Keratinocyte (primary cell): ENCODE results near the gene UBE2N.

Experiments used
- CTCF ChIP-seq, 3 experiments: IDR thresholded peaks in 1 of 3; conservative IDR thresholded peaks in 1 of 3; optimal IDR thresholded peaks in 1 of 3; 2 replicates in 2 of 3; 3 replicates in 1 of 3; pipeline versions ENCODE3 to v1.5.1; 2011; ENCODE audit warnings: low read length in 3 of 3, mild to moderate bottlenecking in 3 of 3, moderate library complexity in 2 of 3, control low read depth in 1 of 3, inconsistent platforms in 1 of 3; ENCODE audit not compliant: insufficient read depth in 2 of 3; ENCODE audit errors: extremely low read depth in 1 of 3
- EZH2 ChIP-seq: IDR thresholded peaks from one replicate; pipeline ENCODE4 v1.6.1; 2012; ENCODE audit warnings: inconsistent platforms, mild to moderate bottlenecking, low read length, moderate library complexity

GRCh38 chr12:93366422-93366821 is 75.3 kb downstream of the UBE2N start:
- TF ChIP-seq CTCF (optimal IDR thresholded peaks at IDR 0.05 in 1 of 3, IDR thresholded peaks at IDR 0.05 in 1 of 3, conservative IDR thresholded peaks at IDR 0.05 in 1 of 3; ENCODE audit: extremely low read depth in 1 of 3, insufficient read depth in 2 of 3, low read length in 3 of 3): no peak
- TF ChIP-seq EZH2: no peak
